Progenitor cell of endocrine pancreas (in vitro differentiated cells): Measurements from ENCODE around the gene LHX4. TPM values are rescaled to one million over a fixed set of nuclear protein-coding genes. Genes with fewer than 3 reads are reported as not detected.

ENCODE experiments used
- DNase-seq: peaks from one replicate; pipeline ENCODE4 v3.0.0; 2021; ENCODE audit warnings: low spot score; ENCODE audit not compliant: unreplicated experiment
- H3K27ac Mint-ChIP-seq: 2 replicates; pipeline ENCODE4 v1.8.0; 2021; ENCODE audit warnings: mild to moderate bottlenecking, moderate library complexity, mixed read lengths
- H3K27me3 Mint-ChIP-seq: 2 replicates; pipeline ENCODE4 v1.8.0; 2021; ENCODE audit warnings: mixed read lengths
- H3K36me3 Mint-ChIP-seq: 2 replicates; pipeline ENCODE4 v1.8.0; 2022; ENCODE audit warnings: mixed read lengths; ENCODE audit not compliant: insufficient read depth
- H3K4me1 Mint-ChIP-seq: 2 replicates; pipeline ENCODE4 v1.8.0; 2021; ENCODE audit warnings: low read depth, mixed read lengths
- H3K4me3 Mint-ChIP-seq: 2 replicates; pipeline ENCODE4 v1.8.0; 2021; ENCODE audit warnings: low read depth, mild to moderate bottlenecking, moderate library complexity, mixed read lengths
- H3K9me3 Mint-ChIP-seq: 2 replicates; pipeline ENCODE4 v1.8.0; 2021; ENCODE audit warnings: low read depth, mixed read lengths
- CTCF ChIP-seq: fragments of 200-600 bp; sonication (generic); IDR thresholded peaks from one replicate; pipeline ENCODE4 v1.5.0; 2021; ENCODE audit warnings: antibody characterized with exemption, mild to moderate bottlenecking; ENCODE audit not compliant: unreplicated experiment
- total RNA-seq: library from RNA; stranded (reverse); gene quantifications from 2 replicates; pipeline ENCODE4 v1.2.1, GENCODE V29; 2021

LHX4 gene
- total RNA-seq, 1 donor from 2014 or later, result 0.55 TPM

- Mint-ChIP-seq H3K4me1 (peaks cover 9% of the 10 kb centered on the region), H3K27me3 (peaks cover 88% of the 10 kb centered on the region), H3K27ac (no peak overlapping the region), H3K36me3 (no peaks in the 10 kb centered on the region), H3K9me3 (no peaks in the 10 kb centered on the region), H3K4me3 (no peak overlapping the region)
- no peak for TF ChIP-seq CTCF
- DNase-seq, result no peak
Observed at GRCh38 chr1:180232521-180233043, 2.5 kb downstream of the LHX4 start.

- DNase-seq, result no peak
- Mint-ChIP-seq H3K9me3 (no peaks in the 10 kb centered on the region), H3K4me3 (no peak overlapping the region), H3K4me1 (peaks cover 9% of the 10 kb centered on the region), H3K27ac (no peak overlapping the region), H3K27me3 (peaks cover 88% of the 10 kb centered on the region), H3K36me3 (no peaks in the 10 kb centered on the region)
- no peak for TF ChIP-seq CTCF
Observed at GRCh38 chr1:180233191-180234011, 3.3 kb downstream of the LHX4 start.

- DNase-seq, result no peak
- H3K27ac Mint-ChIP-seq, result no peak overlapping the region
- H3K9me3 Mint-ChIP-seq, result no peaks in the 10 kb centered on the region
- no peak for TF ChIP-seq CTCF
- peaks cover 92% of the 10 kb centered on the region for H3K27me3 Mint-ChIP-seq
- peaks cover 9% of the 10 kb centered on the region for H3K4me1 Mint-ChIP-seq
- no peaks in the 10 kb centered on the region for H3K36me3 Mint-ChIP-seq
- H3K4me3 Mint-ChIP-seq, result peak overlapping the region; percentile 57
Observed at GRCh38 chr1:180234369-180235076, 4.5 kb downstream of the LHX4 start.

GRCh38 chr1:180235077-180235501 lies 5.0 kb downstream of the LHX4 start:
- TF ChIP-seq CTCF, result no peak
- peak overlapping the region; percentile 57 for H3K4me3 Mint-ChIP-seq

GRCh38 chr1:180235502-180236239 lies 5.6 kb downstream of the LHX4 start:
- DNase-seq, result no peak
- Mint-ChIP-seq H3K27me3 (peaks cover 100% of the 10 kb centered on the region), H3K27ac (no peak overlapping the region), H3K36me3 (no peaks in the 10 kb centered on the region), H3K4me3 (no peak overlapping the region), H3K9me3 (no peaks in the 10 kb centered on the region), H3K4me1 (peaks cover 9% of the 10 kb centered on the region)
- TF ChIP-seq CTCF, result no peak

More at GRCh38 chr1:180235077-180235501, 5.0 kb downstream of the LHX4 start:
- Mint-ChIP-seq H3K9me3 (no peaks in the 10 kb centered on the region), H3K27me3 (peaks cover 98% of the 10 kb centered on the region), H3K36me3 (no peaks in the 10 kb centered on the region), H3K4me1 (peaks cover 9% of the 10 kb centered on the region), H3K27ac (no peak overlapping the region)
- no peak for DNase-seq
